Measurements from ENCODE around the gene PXMP4.
A peak's percentile ranks its signal among the peaks of the same experiment; 100 is the strongest.
"Not testable (repeated sequence)": the region's sequence is repeated elsewhere in the genome, so short reads cannot be mapped to it uniquely, and the experiment has no call there.

The PXMP4 gene

GRCh38 chr20:33701629-33702450 is 18.3 kb downstream of the PXMP4 start:
- no peak for DNase-seq

GRCh38 chr20:33700696-33701441 is 19.2 kb downstream of the PXMP4 start:
- DNase-seq = not testable (repeated sequence)

- DNase-seq = not testable (repeated sequence)
Measured at GRCh38 chr20:33698966-33699365, 21.1 kb downstream of the PXMP4 start.

- DNase-seq = no peak
Measured at GRCh38 chr20:33697129-33697528, 23.0 kb downstream of the PXMP4 start.

- no peak for DNase-seq
Measured at GRCh38 chr20:33696448-33696847, 23.7 kb downstream of the PXMP4 start.

GRCh38 chr20:33694639-33695012 is 25.5 kb downstream of the PXMP4 start:
- DNase-seq = no peak

- DNase-seq = no peak
Measured at GRCh38 chr20:33693741-33694638, 26.1 kb downstream of the PXMP4 start.

GRCh38 chr20:33693289-33693688 is 26.8 kb downstream of the PXMP4 start:
- no peak for DNase-seq

- peak; percentile 46 for DNase-seq
Measured at GRCh38 chr20:33689973-33690372, 30.1 kb downstream of the PXMP4 start.

- DNase-seq = no peak
Measured at GRCh38 chr20:33689493-33689892, 30.6 kb downstream of the PXMP4 start.

GRCh38 chr20:33688938-33689424 is 31.1 kb downstream of the PXMP4 start:
- DNase-seq = no peak

- no peak for DNase-seq
Measured at GRCh38 chr20:33687993-33688937, 31.8 kb downstream of the PXMP4 start.

- DNase-seq = no peak
Measured at GRCh38 chr20:33687370-33687915, 32.7 kb downstream of the PXMP4 start.

GRCh38 chr20:33686984-33687366 is 33.1 kb downstream of the PXMP4 start:
- no peak for DNase-seq

- peak; percentile 88 for DNase-seq
Measured at GRCh38 chr20:33686100-33686983, 33.8 kb downstream of the PXMP4 start, which contains the start of gene E2F1. TSS of gene E2F1 (minus strand) at chr20:33686385. CDS start at chr20:33686264, 121 bp downstream.

- DNase-seq = no peak
Measured at GRCh38 chr20:33685328-33686099, 34.6 kb downstream of the PXMP4 start.

- no peak for DNase-seq
Measured at GRCh38 chr20:33684533-33685327, 35.4 kb downstream of the PXMP4 start.

GRCh38 chr20:33681728-33682353 is 38.3 kb downstream of the PXMP4 start:
- DNase-seq = no peak
